ENCODE results near the gene GATB.

GATB gene

GRCh38 chr4:151673908-151674520, 86.8 kb downstream of the GATB start (continued):
- no peak for TF ChIP-seq ZNF449 (tag by site-specific recombination; IDR thresholded peaks at IDR 0.05)
- no peak for TF ChIP-seq ZNF555 (tag by site-specific recombination; conservative IDR thresholded peaks at IDR 0.05)
- no peak for TF ChIP-seq WT1 (tag by site-specific recombination; IDR thresholded peaks at IDR 0.05)

GRCh38 chr4:151672996-151673395, 87.8 kb downstream of the GATB start:
- Histone ChIP-seq H3K27ac (ENCODE audit: extremely low read depth, low read depth, low read length) (no peak overlapping the region), H3K4me3 (ENCODE audit: low read depth, low read length) (no peak overlapping the region), H3K36me3 (ENCODE audit: control insufficient read depth in 2 of 2, insufficient read depth in 1 of 2, low read length in 2 of 2) (no peaks in the 10 kb centered on the region), H3K4me1 (ENCODE audit: control insufficient read depth, insufficient read depth, low read length) (peaks cover under 1% of the 10 kb centered on the region; the same call in 1 of the 2 replicates), H3K9me3 (ENCODE audit: control insufficient read depth, insufficient read depth, low read depth, low read length) (no peaks in the 10 kb centered on the region)
- TF ChIP-seq ZFP41 (tag by site-specific recombination; IDR thresholded peaks at IDR 0.05; ENCODE audit: borderline replicate concordance) (no peak), BCL11A (tag by site-specific recombination; IDR thresholded peaks at IDR 0.05; ENCODE audit: low read depth) (no peak), ZSCAN18 (tag by site-specific recombination; IDR thresholded peaks at IDR 0.05) (no peak), RBAK (tag by site-specific recombination; IDR thresholded peaks at IDR 0.05) (no peak), ZNF48 (tag by site-specific recombination; IDR thresholded peaks at IDR 0.05) (no peak), KLF9 (tag by site-specific recombination; IDR thresholded peaks at IDR 0.05; ENCODE audit: low read depth) (no peak), ZNF776 (tag by site-specific recombination; IDR thresholded peaks at IDR 0.05; ENCODE audit: borderline replicate concordance) (no peak), ZBTB20 (tag by site-specific recombination; IDR thresholded peaks at IDR 0.05) (no peak), KLF1 (tag by site-specific recombination; IDR thresholded peaks at IDR 0.05) (no peak), GLIS2 (tag by site-specific recombination; IDR thresholded peaks at IDR 0.05) (no peak), ZNF223 (tag by site-specific recombination; IDR thresholded peaks at IDR 0.05) (no peak), PRDM6 (tag by site-specific recombination; IDR thresholded peaks at IDR 0.05) (no peak), ZNF518A (tag by site-specific recombination; conservative IDR thresholded peaks at IDR 0.05; ENCODE audit: low read depth) (no peak), ZNF138 (tag by site-specific recombination; IDR thresholded peaks at IDR 0.05; ENCODE audit: borderline replicate concordance) (no peak), PATZ1 (tag by site-specific recombination; IDR thresholded peaks at IDR 0.05) (no peak), ZNF157 (tag by site-specific recombination; IDR thresholded peaks at IDR 0.05) (no peak)
- ChIA-PET CTCF (no interaction called here), POLR2A (interaction anchor here (0.7 kb wide), 1 partner anchor 87 kb away, joined by 3 read pairs; no protein-coding TSS in a partner anchor)

Measured in HEK293 (cell line).